HepG2 (cell line): ENCODE measurements around the gene AREL1. TPM values are rescaled to one million over a fixed set of nuclear protein-coding genes. Genes with fewer than 3 reads are reported as not detected.

Experiments used
- ARNTL ChIP-seq: sonication (generic); formaldehyde crosslinking; IDR thresholded peaks from 2 replicates; pipeline ENCODE4 v1.4.0; 2020; ENCODE audit warnings: mild to moderate bottlenecking, missing genetic modification reagents
- KDM4B ChIP-seq: sonication (generic); formaldehyde crosslinking; IDR thresholded peaks from 2 replicates; pipeline ENCODE4 v1.4.0; 2020; ENCODE audit warnings: missing genetic modification reagents
- ZNF446 ChIP-seq: sonication (generic); formaldehyde crosslinking; IDR thresholded peaks from 2 replicates; pipeline ENCODE4 v1.5.0; 2020; ENCODE audit warnings: mild to moderate bottlenecking, missing genetic modification reagents
- ZNF773 ChIP-seq: sonication (generic); formaldehyde crosslinking; IDR thresholded peaks from 2 replicates; pipeline ENCODE4 v1.4.0; 2020; ENCODE audit warnings: missing genetic modification reagents, borderline replicate concordance
- ZSCAN22 ChIP-seq: sonication (generic); formaldehyde crosslinking; IDR thresholded peaks from 2 replicates; pipeline ENCODE4 v1.4.0; 2020; ENCODE audit warnings: mild to moderate bottlenecking, missing genetic modification reagents
- ZSCAN9 ChIP-seq: IDR thresholded peaks from 2 replicates; pipeline ENCODE4 v1.6.1; 2016; ENCODE audit warnings: borderline replicate concordance
- polyA plus RNA-seq, 8 experiments: library from polyadenylated mRNA; depleted of rRNA in 3 of 8; stranded (reverse) in 7 of 8; unstranded in 1 of 8; fragments of >200 nt; fragmentation: Illumina TruSeq in 4 of 8; extraction: Trizol in 4 of 8; gene quantifications; 2 replicates each; pipeline versions ENCODE4 v1.2.1 to v1.2.3, GENCODE V29; 2011 to 2016; ENCODE audit warnings: low read depth in 4 of 8, missing spikeins in 1 of 8, mixed read lengths in 1 of 8; ENCODE audit not compliant: insufficient read depth in 1 of 8
- total RNA-seq, 5 experiments: library from RNA; depleted of rRNA; stranded (reverse); fragments of >200 nt; fragmentation: Illumina TruSeq; extraction: Trizol; gene quantifications; 2 replicates each; pipeline ENCODE4 v1.2.3, GENCODE V29; 2016; ENCODE audit warnings: low read depth in 1 of 5
- TF ChIP-seq, protein P1 (sequence below): sonication (generic); formaldehyde crosslinking; IDR thresholded peaks from 2 replicates; pipeline ENCODE4 v1.4.0; 2020; ENCODE audit warnings: missing genetic modification reagents, low read depth, mild to moderate bottlenecking, borderline replicate concordance
- TF ChIP-seq, protein P2 (sequence below): sonication (generic); formaldehyde crosslinking; IDR thresholded peaks from 2 replicates; pipeline ENCODE4 v1.4.0; 2020; ENCODE audit warnings: missing genetic modification reagents, borderline replicate concordance

AREL1 gene
- total and polyA plus RNA-seq, 2 of the 13 experiments (the other 11 are each of a cell fraction or from before 2014, with no cell fraction given) = 21.3 to 25.4 TPM

DNA sequence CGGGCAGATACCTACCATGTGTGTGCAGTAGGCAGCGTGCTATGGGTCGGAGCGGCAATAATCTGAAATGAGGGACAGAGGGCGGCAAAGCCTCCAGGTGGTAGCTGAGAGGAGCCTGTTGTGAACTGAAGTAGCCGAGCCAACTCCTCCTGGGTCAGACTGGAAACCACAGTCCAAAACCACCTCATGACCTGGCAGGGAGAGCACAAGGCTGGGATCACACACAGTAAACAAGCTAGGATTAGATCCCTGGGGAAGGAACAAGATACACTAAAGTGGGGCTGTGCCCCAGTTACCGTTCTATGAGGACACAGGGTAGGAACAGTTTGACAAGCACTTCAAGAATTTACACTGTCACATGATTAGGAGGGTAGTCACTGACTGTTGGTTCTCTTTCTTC, 49.0 kb downstream of the AREL1 start (continued):
- TF ChIP-seq ZNF446 (no peak), ZSCAN22 (CRISPR knock-in tag) (no peak), ZSCAN9 (no peak), ZNF773 (no peak), KDM4B (CRISPR knock-in tag) (no peak), ARNTL (CRISPR knock-in tag) (no peak)
- TF ChIP-seq, protein P1, sequence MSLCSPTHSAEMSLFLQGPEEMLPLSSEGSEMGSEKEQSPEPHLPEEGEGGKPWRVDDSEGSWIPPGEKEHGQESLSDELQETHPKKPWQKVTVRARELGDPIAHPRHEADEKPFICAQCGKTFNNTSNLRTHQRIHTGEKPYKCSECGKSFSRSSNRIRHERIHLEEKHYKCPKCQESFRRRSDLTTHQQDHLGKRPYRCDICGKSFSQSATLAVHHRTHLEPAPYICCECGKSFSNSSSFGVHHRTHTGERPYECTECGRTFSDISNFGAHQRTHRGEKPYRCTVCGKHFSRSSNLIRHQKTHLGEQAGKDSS = no peak
- TF ChIP-seq, protein P2, sequence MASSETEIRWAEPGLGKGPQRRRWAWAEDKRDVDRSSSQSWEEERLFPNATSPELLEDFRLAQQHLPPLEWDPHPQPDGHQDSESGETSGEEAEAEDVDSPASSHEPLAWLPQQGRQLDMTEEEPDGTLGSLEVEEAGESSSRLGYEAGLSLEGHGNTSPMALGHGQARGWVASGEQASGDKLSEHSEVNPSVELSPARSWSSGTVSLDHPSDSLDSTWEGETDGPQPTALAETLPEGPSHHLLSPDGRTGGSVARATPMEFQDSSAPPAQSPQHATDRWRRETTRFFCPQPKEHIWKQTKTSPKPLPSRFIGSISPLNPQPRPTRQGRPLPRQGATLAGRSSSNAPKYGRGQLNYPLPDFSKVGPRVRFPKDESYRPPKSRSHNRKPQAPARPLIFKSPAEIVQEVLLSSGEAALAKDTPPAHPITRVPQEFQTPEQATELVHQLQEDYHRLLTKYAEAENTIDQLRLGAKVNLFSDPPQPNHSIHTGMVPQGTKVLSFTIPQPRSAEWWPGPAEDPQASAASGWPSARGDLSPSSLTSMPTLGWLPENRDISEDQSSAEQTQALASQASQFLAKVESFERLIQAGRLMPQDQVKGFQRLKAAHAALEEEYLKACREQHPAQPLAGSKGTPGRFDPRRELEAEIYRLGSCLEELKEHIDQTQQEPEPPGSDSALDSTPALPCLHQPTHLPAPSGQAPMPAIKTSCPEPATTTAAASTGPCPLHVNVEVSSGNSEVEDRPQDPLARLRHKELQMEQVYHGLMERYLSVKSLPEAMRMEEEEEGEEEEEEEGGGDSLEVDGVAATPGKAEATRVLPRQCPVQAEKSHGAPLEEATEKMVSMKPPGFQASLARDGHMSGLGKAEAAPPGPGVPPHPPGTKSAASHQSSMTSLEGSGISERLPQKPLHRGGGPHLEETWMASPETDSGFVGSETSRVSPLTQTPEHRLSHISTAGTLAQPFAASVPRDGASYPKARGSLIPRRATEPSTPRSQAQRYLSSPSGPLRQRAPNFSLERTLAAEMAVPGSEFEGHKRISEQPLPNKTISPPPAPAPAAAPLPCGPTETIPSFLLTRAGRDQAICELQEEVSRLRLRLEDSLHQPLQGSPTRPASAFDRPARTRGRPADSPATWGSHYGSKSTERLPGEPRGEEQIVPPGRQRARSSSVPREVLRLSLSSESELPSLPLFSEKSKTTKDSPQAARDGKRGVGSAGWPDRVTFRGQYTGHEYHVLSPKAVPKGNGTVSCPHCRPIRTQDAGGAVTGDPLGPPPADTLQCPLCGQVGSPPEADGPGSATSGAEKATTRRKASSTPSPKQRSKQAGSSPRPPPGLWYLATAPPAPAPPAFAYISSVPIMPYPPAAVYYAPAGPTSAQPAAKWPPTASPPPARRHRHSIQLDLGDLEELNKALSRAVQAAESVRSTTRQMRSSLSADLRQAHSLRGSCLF = no peak
